Keratinocyte (primary cell): ENCODE measurements around the gene ZBED4. TPM values are rescaled to one million over a fixed set of nuclear protein-coding genes. Genes with fewer than 3 reads are reported as not detected.

ENCODE experiments used
- DNase-seq: peaks from one replicate; pipeline ENCODE4 v3.0.0-alpha.2; 2011; ENCODE audit warnings: low read depth, missing footprints, low spot score
- FAIRE-seq: peaks from 2 replicates; lab custom pipeline; 2011; peaks lifted over from hg19 to GRCh38; lab: Jason Lieb, UNC
- H2AFZ ChIP-seq: 2 replicates; pipeline ENCODE4 v1.6.0; 2012; ENCODE audit warnings: low read length, control low read depth, inconsistent platforms; ENCODE audit not compliant: control insufficient read depth
- H3K27ac ChIP-seq: 2 replicates; pipeline ENCODE4 v1.5.1; 2011; ENCODE audit warnings: low read length; ENCODE audit not compliant: control insufficient read depth, insufficient read depth
- H3K27me3 ChIP-seq: 3 replicates; pipeline ENCODE4 v1.6.0; 2011; ENCODE audit warnings: low read length; ENCODE audit not compliant: control insufficient read depth, insufficient read depth; ENCODE audit errors: extremely low read depth
- H3K36me3 ChIP-seq, 2 experiments: 2 replicates in 1 of 2; 3 replicates in 1 of 2; pipeline ENCODE4 v1.5.1; 2011; ENCODE audit warnings: low read length in 2 of 2, mild to moderate bottlenecking in 1 of 2; ENCODE audit not compliant: control insufficient read depth in 2 of 2, insufficient read depth in 2 of 2; ENCODE audit errors: extremely low read depth in 1 of 2
- H3K4me1 ChIP-seq: 3 replicates; pipeline ENCODE4 v1.5.1; 2011; ENCODE audit warnings: low read length; ENCODE audit not compliant: control insufficient read depth, insufficient read depth; ENCODE audit errors: extremely low read depth
- H3K4me2 ChIP-seq: 3 replicates; pipeline ENCODE4 v1.6.0; 2011; ENCODE audit warnings: low read depth, low read length; ENCODE audit not compliant: control insufficient read depth, insufficient read depth; ENCODE audit errors: extremely low read depth
- H3K4me3 ChIP-seq, 3 experiments: fragments of 200-600 bp in 1 of 3; sonication (generic) in 1 of 3; 2 replicates in 2 of 3; 3 replicates in 1 of 3; pipeline ENCODE4 v1.5.1; 2011 to 2016; ENCODE audit warnings: low read length in 3 of 3, mild to moderate bottlenecking in 3 of 3, control low read depth in 2 of 3, inconsistent platforms in 1 of 3, low read depth in 1 of 3, mixed read lengths in 1 of 3, mixed run types in 1 of 3, moderate library complexity in 1 of 3; ENCODE audit not compliant: control insufficient read depth in 2 of 3, insufficient read depth in 2 of 3; ENCODE audit errors: extremely low read depth in 1 of 3
- H3K79me2 ChIP-seq: 2 replicates; pipeline ENCODE4 v1.6.0; 2012; ENCODE audit warnings: low read length; ENCODE audit not compliant: control insufficient read depth, insufficient read depth
- H3K9ac ChIP-seq: 3 replicates; pipeline ENCODE4 v1.6.0; 2011; ENCODE audit warnings: low read length; ENCODE audit not compliant: control insufficient read depth, insufficient read depth; ENCODE audit errors: extremely low read depth
- H3K9me1 ChIP-seq: 3 replicates; pipeline ENCODE4 v1.6.0; 2011; ENCODE audit warnings: low read length; ENCODE audit not compliant: control insufficient read depth, insufficient read depth; ENCODE audit errors: extremely low read depth
- H3K9me3 ChIP-seq: 2 replicates; pipeline ENCODE4 v1.5.1; 2012; ENCODE audit warnings: low read depth, low read length; ENCODE audit not compliant: control insufficient read depth
- H4K20me1 ChIP-seq: 3 replicates; pipeline ENCODE4 v1.6.0; 2011; ENCODE audit warnings: low read length; ENCODE audit not compliant: control insufficient read depth, insufficient read depth; ENCODE audit errors: extremely low read depth
- EZH2 ChIP-seq: IDR thresholded peaks from one replicate; pipeline ENCODE4 v1.6.1; 2012; ENCODE audit warnings: inconsistent platforms, mild to moderate bottlenecking, low read length, moderate library complexity
- dilution Hi-C: fragments of 300-500 bp; cut with MboI; formaldehyde crosslinking; loops from one replicate; pipeline ENCODE4 v1.7.0; 2020; ENCODE audit warnings: low sequenced_read_pairs; ENCODE audit not compliant: extremely low pct_ligation_motif_present
- polyA plus RNA-seq, 5 experiments: library from polyadenylated mRNA; depleted of rRNA in 3 of 5; stranded (reverse) in 3 of 5; stranded (forward) in 1 of 5; unstranded in 1 of 5; fragments of >200 nt; gene quantifications; 1 replicate in 1 of 5; 2 replicates in 3 of 5; 3 replicates in 1 of 5; pipeline versions ENCODE4 v1.2.1 to v1.2.3, GENCODE V29; 2011 to 2012; ENCODE audit warnings: missing spikeins in 2 of 5, low read depth in 1 of 5, low replicate concordance in 1 of 5
- TF ChIP-seq, protein P1 (sequence below), 3 experiments: IDR thresholded peaks in 1 of 3; conservative IDR thresholded peaks in 1 of 3; optimal IDR thresholded peaks in 1 of 3; 2 replicates in 2 of 3; 3 replicates in 1 of 3; pipeline versions ENCODE3 to v1.5.1; 2011; ENCODE audit warnings: low read length in 3 of 3, mild to moderate bottlenecking in 3 of 3, moderate library complexity in 2 of 3, control low read depth in 1 of 3, inconsistent platforms in 1 of 3; ENCODE audit not compliant: insufficient read depth in 2 of 3; ENCODE audit errors: extremely low read depth in 1 of 3

ZBED4 gene
- polyA plus RNA-seq, 1 donor (not counting 4 experiments of a cell fraction or from before 2014, with no cell fraction given), result 7.1 TPM

DNA sequence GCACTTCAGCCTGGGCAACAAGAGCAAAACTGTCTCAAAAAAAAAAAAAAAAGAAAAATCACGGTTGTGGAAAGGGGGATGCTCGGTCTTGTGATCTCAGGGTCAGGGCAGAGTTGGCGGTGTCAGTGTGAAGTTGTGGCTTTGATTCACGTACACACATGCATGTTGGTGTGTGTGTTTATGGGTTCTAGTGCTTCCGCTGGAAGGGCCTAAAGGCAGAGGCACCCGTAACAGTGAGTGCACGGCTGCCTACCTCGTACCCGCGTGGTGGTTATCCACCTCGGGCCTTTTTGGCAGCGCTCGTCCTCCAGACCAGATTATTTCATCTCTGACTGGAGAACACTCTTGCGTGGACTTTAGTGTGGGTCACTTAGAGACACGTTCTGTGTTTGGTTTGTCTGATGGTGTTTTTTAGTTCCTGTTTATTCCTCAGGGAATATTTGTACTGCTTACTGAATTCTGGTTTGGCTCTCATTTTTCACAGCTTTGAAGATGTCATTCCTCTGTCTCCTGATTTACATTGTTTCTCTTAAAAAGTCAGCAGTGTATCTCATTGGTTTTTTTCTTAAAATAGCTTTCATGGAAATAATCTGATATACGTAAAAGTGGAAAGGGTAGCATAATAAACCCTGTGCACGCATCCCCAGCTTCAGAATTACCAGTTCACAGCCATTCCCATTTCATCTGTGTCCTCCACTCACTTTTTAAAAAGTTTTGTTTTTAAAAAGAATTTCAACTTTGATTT is 15.6 kb downstream of the ZBED4 start:
- H3K9me1 ChIP-seq, result no peaks in the 10 kb centered on the region
- FAIRE-seq (no peak), DNase-seq (no peak)
- H4K20me1 ChIP-seq, result peaks cover 14% of the 10 kb centered on the region
- no peak overlapping the region for H3K4me2 ChIP-seq
- TF ChIP-seq, protein P1, sequence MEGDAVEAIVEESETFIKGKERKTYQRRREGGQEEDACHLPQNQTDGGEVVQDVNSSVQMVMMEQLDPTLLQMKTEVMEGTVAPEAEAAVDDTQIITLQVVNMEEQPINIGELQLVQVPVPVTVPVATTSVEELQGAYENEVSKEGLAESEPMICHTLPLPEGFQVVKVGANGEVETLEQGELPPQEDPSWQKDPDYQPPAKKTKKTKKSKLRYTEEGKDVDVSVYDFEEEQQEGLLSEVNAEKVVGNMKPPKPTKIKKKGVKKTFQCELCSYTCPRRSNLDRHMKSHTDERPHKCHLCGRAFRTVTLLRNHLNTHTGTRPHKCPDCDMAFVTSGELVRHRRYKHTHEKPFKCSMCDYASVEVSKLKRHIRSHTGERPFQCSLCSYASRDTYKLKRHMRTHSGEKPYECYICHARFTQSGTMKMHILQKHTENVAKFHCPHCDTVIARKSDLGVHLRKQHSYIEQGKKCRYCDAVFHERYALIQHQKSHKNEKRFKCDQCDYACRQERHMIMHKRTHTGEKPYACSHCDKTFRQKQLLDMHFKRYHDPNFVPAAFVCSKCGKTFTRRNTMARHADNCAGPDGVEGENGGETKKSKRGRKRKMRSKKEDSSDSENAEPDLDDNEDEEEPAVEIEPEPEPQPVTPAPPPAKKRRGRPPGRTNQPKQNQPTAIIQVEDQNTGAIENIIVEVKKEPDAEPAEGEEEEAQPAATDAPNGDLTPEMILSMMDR (optimal IDR thresholded peaks at IDR 0.05 in 1 of 3, IDR thresholded peaks at IDR 0.05 in 1 of 3, conservative IDR thresholded peaks at IDR 0.05 in 1 of 3; ENCODE audit: extremely low read depth in 1 of 3, insufficient read depth in 2 of 3, low read length in 3 of 3), result no peak
- no peak for TF ChIP-seq EZH2
- no peak overlapping the region for H3K9ac ChIP-seq
- no peaks in the 10 kb centered on the region for H3K27me3 ChIP-seq
- dilution Hi-C loops, result no loop called here
- no peak overlapping the region for H3K4me3 ChIP-seq
- no peak overlapping the region for H2AFZ ChIP-seq
- no peak overlapping the region for H3K27ac ChIP-seq
- H3K36me3 ChIP-seq, result peaks cover 4% of the 10 kb centered on the region in 2 experiments
- H3K79me2 ChIP-seq, result peaks cover 96% of the 10 kb centered on the region
- H3K4me1 ChIP-seq, result no peaks in the 10 kb centered on the region
- H3K9me3 ChIP-seq, result peaks cover 7% of the 10 kb centered on the region

DNA sequence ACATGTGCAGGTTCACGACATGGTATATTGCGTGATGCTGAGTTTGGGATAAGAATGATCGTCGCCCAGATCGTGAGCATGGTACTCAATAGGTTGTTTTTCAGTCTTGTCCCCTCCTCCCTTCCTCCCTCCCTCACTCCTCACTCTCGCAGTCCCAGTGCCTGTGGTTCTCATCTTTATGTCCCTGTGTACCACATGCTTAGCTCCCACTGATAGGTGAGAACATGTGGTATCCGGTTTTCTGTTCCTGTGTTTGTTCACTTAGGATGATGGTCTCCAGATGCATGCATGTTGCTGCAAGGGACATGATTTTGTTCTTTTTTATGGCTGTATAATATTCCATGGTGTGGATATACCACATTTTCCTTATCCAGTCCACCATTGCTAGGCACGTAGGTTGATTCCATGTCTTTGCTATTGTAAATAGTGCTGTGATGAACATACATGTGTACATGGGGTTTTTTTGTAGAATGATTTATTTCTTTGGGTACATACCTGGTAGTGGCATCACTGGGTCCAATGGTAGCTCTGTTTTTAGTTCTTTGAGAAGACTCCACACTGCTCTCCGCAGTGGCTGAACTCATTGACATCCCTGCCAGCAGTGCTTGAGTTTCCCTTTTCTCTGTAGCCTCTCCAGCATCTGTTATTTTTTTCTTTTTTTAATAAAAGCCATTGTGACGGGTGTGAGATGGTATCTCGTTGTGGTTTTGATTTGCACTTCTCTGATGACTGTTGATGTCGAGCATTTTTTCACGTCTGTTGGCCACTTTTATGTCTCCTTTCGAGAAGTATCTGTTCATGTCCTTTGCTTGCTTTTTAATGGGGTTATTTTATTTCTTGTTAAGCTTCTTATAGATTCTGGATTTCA is 16.4 kb downstream of the ZBED4 start:
- dilution Hi-C loops, result no loop called here
- TF ChIP-seq, protein P1 (optimal IDR thresholded peaks at IDR 0.05 in 1 of 3, IDR thresholded peaks at IDR 0.05 in 1 of 3, conservative IDR thresholded peaks at IDR 0.05 in 1 of 3; ENCODE audit: extremely low read depth in 1 of 3, insufficient read depth in 2 of 3, low read length in 3 of 3), result no peak
- no peak for TF ChIP-seq EZH2
- H3K36me3 ChIP-seq, result peaks cover 4% of the 10 kb centered on the region in 2 experiments
- no peak overlapping the region for H3K4me2 ChIP-seq
- H3K79me2 ChIP-seq, result peaks cover 96% of the 10 kb centered on the region
- H3K9ac ChIP-seq, result no peak overlapping the region
- H2AFZ ChIP-seq, result no peak overlapping the region
- FAIRE-seq (no peak), DNase-seq (no peak)
- H3K9me3 ChIP-seq, result peaks cover 5% of the 10 kb centered on the region
- H3K4me1 ChIP-seq, result no peaks in the 10 kb centered on the region
- no peaks in the 10 kb centered on the region for H3K27me3 ChIP-seq
- H3K27ac ChIP-seq, result no peak overlapping the region
- no peak overlapping the region for H3K4me3 ChIP-seq
- peaks cover 14% of the 10 kb centered on the region for H4K20me1 ChIP-seq
- no peaks in the 10 kb centered on the region for H3K9me1 ChIP-seq
